ENCODE measurements around the gene SLC12A6. TPM values are rescaled to one million over a fixed set of nuclear protein-coding genes. Genes with fewer than 3 reads are reported as not detected.
"Not testable (repeated sequence)": the region's sequence is repeated elsewhere in the genome, so short reads cannot be mapped to it uniquely, and the experiment has no call there.

Gene SLC12A6
- total and polyA plus RNA-seq, 2 donors, result 6.6 to 22.2 TPM

DNA sequence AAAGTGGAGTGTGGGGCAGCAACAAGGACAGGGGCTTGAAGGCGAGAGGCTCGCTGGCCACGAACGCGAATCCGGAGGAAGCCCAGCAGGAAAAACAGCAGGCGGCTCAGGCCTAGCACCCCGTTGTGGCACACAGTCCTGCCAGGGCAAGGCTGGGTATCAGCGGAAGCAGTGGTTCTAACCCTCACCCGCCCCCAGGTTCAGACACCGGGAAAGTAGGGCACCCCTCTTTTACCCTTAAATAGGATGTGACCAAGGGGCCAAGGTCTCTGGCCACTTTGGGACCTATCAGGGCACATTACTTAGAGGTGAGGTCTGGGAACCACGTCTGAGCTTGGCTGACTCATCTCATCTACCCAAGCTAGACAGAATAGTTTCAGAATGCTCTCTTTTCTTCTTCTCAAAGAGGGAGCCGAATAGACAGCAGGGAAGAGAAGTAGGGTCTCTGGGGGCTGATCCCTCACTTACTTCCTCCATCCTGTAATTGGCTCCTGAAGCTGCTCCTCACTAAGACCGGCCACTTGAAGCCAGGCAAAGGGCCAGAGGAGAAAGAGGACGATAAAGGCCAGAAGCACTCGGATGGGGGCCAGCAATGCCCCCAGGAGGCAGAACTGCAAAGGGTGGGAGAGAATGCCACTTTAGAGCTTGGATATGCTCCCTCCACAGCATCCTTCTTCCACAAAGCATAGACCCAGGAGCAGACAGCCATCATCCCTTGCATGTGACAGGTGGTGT lies 27.7 kb upstream of the SLC12A6 start:
- Histone ChIP-seq H3K36me3 (ENCODE audit: insufficient read depth) (peaks cover 2% of the 10 kb centered on the region), H3K4me1 (ENCODE audit: insufficient read depth) (no peaks in the 10 kb centered on the region), H3K4me3 (ENCODE audit: low read depth, low read length) (no peak overlapping the region), H3K27ac (ENCODE audit: low read depth) (no peak overlapping the region)
- DNase-seq (ENCODE audit: extremely low spot score), result no peak
- 79% methylated on average over 16 of the region's 16 CpGs for WGBS

DNA sequence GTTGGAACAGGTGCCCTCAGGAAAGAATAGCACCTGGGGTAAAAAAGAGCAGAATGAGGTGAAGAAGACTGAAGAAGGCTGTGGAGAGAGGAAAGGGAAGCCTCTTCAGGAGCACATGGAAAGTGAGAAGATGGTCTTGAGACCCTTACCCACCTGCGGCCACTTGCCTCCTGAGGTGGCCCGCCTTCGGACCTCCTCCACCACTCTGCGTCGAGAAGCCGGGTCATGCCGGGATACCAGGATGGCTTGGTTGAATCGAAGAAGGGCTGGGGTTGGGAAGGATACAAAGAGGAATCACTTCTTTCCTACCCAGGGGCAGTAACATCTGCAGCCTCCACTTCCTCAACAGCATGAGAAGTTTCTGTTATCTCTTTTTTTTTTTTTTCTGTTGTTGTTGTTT lies 26.5 kb upstream of the SLC12A6 start:
- Histone ChIP-seq H3K36me3 (ENCODE audit: insufficient read depth) (peaks cover 2% of the 10 kb centered on the region), H3K4me1 (ENCODE audit: insufficient read depth) (no peaks in the 10 kb centered on the region), H3K27ac (ENCODE audit: low read depth) (no peak overlapping the region), H3K4me3 (ENCODE audit: low read depth, low read length) (no peak overlapping the region)
- DNase-seq (ENCODE audit: extremely low spot score), result no peak
- WGBS, result 98% methylated on average over 8 of the region's 8 CpGs

DNA sequence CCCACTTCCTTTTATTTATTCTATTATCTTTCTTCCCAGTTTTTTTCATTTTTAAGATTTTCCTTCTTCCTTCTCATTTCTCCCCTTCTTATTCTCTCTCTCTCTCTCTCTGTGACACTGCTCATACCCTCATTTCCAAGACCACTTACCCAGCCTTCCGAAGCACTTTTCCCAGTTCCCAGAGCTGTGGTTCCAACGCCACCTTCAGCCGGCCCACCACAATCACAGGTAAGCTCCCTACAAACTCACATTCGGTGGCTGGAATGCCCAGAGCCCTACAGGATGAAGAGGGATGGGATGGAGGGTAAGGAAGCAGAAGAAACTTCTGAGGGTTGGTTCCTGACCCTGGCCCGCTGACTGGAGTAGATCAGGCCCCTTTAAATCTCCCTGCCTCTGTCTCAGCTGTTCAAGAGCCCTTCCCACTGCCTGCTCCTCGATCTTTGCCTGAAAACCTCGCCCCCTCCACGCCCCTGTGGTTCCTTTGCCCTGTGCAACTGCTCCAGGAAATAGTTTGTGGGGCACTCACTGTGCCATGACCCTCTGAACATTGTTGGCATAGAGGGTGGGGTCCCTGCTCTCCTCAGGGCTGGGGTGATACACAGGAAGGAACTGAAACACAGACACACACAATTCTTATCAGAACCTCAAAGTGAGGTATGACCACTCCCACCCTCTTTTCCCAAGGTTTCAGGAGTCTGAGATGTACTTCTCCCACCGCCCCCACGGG lies 24.6 kb upstream of the SLC12A6 start:
- H3K4me1 ChIP-seq (ENCODE audit: insufficient read depth), result no peaks in the 10 kb centered on the region
- WGBS, result 83% methylated on average over 10 of the region's 10 CpGs
- H3K4me3 ChIP-seq (ENCODE audit: low read depth, low read length), result no peak overlapping the region
- H3K27ac ChIP-seq (ENCODE audit: low read depth), result peak overlapping the region; percentile 15
- H3K36me3 ChIP-seq (ENCODE audit: insufficient read depth), result peaks cover 2% of the 10 kb centered on the region
- DNase-seq (ENCODE audit: extremely low spot score), result no peak

DNA sequence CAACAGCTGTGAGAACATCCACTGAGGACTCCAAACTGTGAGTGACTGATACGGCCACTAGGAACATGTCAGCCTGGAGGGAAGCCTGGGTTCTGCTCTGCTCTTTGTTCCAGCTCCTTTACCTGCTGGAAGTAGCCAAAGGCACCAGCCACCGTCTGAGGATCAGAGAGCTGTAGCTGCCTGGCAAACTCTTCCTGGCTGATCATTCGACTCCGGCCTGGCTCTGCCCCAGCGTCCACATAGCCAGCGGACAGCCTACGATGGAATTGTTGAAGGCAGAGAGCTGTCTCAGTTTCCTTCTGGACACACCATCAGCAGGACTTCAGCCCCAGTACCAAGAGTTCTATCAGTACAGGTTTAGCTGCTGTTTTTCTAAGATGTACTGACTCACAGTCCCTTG lies 23.7 kb upstream of the SLC12A6 start:
- WGBS, result 90% methylated on average over 7 of the region's 7 CpGs
- H3K36me3 ChIP-seq (ENCODE audit: insufficient read depth), result peaks cover 7% of the 10 kb centered on the region
- DNase-seq (ENCODE audit: extremely low spot score), result no peak

DNA sequence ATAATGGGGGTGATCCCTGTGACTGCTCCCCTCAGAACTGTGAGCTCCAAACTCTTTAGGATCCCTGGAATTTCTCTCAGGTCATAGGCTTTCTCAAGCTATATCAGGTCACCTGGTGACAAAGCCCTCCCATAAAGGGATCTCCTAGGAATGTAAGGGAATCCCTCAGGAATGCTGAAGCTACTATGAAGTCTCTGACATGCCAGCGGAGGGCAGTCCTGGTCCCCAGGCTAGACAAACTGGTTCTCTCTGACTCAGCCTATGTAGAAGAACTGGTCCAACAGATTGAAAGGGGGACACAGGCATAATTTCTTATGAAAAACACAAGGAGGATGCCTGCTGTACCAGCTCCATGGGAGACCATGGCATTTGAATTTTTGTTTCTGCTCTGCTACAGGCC lies 22.7 kb upstream of the SLC12A6 start:
- H3K27ac ChIP-seq (ENCODE audit: low read depth), result no peak overlapping the region
- 85% methylated on average over 1 of the region's 1 CpG for WGBS
- H3K4me3 ChIP-seq (ENCODE audit: low read depth, low read length), result no peak overlapping the region
- DNase-seq (ENCODE audit: extremely low spot score), result peak; percentile 72
- H3K4me1 ChIP-seq (ENCODE audit: insufficient read depth), result no peaks in the 10 kb centered on the region
- peaks cover 7% of the 10 kb centered on the region for H3K36me3 ChIP-seq (ENCODE audit: insufficient read depth)

More for the DNA sequence above, 23.7 kb upstream of the SLC12A6 start:
- Histone ChIP-seq H3K4me1 (ENCODE audit: insufficient read depth) (no peaks in the 10 kb centered on the region), H3K4me3 (ENCODE audit: low read depth, low read length) (no peak overlapping the region), H3K27ac (ENCODE audit: low read depth) (no peak overlapping the region)

DNA sequence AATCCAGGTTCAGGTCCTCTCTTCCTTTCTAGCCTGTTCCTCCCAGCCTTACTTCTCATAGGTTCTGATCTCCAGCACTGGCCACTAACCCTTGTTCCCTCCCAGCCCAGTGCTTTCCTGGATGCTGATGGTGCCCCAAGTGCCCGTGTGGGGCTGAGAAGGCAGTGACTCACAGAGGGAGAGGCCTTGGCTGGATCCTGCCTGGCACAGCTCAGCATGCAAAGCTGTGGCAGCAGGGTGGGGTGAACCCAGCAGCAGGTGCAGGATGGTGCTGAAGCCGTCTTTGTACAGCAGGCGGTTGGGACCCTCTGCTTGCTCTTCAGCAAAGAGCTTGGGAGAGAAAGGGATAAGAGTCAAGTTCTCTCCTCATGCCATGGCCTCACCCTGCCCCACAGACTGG lies 21.8 kb upstream of the SLC12A6 start:
- WGBS, result 83% methylated on average over 3 of the region's 3 CpGs
- no peak for DNase-seq (ENCODE audit: extremely low spot score)
- Histone ChIP-seq H3K4me3 (ENCODE audit: low read depth, low read length) (no peak overlapping the region), H3K36me3 (ENCODE audit: insufficient read depth) (peaks cover 7% of the 10 kb centered on the region), H3K4me1 (ENCODE audit: insufficient read depth) (no peaks in the 10 kb centered on the region), H3K27ac (ENCODE audit: low read depth) (no peak overlapping the region)

DNA sequence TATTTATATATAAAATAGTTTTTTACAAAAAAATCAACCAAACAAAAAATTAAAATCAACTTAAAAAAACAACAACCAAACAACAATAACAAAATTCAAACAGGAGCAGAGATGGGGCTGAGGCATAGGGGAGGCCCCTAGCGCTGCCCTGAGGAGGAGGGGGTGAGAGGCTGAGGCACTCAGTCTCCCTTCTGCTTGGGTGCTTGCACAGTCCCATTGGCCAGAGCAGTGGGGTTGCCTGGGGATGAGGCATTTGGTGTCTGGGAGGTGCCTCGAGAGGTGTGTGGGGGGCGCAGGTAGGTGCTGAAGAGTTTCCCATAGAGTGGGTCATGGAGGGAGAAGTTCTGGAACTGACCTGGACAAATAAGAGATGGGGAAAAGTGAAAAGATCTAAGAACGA lies 21.4 kb upstream of the SLC12A6 start:
- WGBS, result 96% methylated on average over 4 of the region's 4 CpGs
- no peak for DNase-seq (ENCODE audit: extremely low spot score)
- H3K36me3 ChIP-seq (ENCODE audit: insufficient read depth), result peaks cover 7% of the 10 kb centered on the region
- H3K4me3 ChIP-seq (ENCODE audit: low read depth, low read length), result no peak overlapping the region
- H3K4me1 ChIP-seq (ENCODE audit: insufficient read depth), result no peaks in the 10 kb centered on the region
- no peak overlapping the region for H3K27ac ChIP-seq (ENCODE audit: low read depth)

DNA sequence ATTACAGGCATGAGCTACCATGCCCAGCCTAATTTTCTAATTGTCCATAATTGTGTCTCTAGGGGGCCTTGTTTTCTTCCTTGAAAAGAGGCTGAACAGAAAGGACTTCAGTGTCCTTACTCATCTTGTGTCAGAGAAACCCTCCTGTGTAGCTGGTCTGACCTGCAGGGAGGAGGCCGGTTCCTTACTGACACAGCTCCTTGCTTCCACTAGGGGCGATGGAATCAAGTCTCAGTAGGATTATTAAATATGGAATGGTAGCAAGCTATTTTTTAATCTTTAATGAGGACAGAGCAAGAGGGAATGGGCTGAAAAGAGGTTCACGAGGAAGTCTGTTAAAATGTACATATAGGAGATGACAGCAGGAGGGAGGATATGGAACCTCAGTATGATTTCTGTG lies 20.8 kb upstream of the SLC12A6 start:
- Histone ChIP-seq H3K4me3 (ENCODE audit: low read depth, low read length) (no peak overlapping the region), H3K27ac (ENCODE audit: low read depth) (no peak overlapping the region), H3K4me1 (ENCODE audit: insufficient read depth) (no peaks in the 10 kb centered on the region), H3K36me3 (ENCODE audit: insufficient read depth) (peaks cover 7% of the 10 kb centered on the region)
- DNase-seq (ENCODE audit: extremely low spot score), result no peak
- WGBS, result 74% methylated on average over 3 of the region's 3 CpGs

DNA sequence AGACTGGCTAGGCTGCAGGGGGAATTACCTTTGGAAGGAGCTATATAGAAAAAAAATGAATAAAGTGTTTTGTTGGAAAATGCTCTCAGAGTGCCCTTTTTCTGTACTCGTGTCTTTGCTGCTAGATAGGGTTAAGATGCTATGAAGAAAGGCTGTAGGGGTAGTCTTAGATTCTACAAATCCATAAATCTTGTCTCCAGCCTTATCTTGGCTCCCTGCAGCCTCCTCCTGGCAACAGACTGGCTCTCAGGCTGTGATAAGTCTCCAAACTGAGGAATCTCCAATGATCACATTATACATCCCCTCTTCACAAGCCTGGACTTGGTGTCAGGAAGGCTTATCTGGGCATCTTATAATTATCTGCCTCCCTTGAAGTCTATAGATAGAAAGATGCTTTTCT lies 20.1 kb upstream of the SLC12A6 start:
- Histone ChIP-seq H3K27ac (ENCODE audit: low read depth) (no peak overlapping the region), H3K4me1 (ENCODE audit: insufficient read depth) (no peaks in the 10 kb centered on the region), H3K36me3 (ENCODE audit: insufficient read depth) (peaks cover 7% of the 10 kb centered on the region), H3K4me3 (ENCODE audit: low read depth, low read length) (no peak overlapping the region)
- 85% methylated on average over 1 of the region's 1 CpG for WGBS
- DNase-seq (ENCODE audit: extremely low spot score), result no peak

DNA sequence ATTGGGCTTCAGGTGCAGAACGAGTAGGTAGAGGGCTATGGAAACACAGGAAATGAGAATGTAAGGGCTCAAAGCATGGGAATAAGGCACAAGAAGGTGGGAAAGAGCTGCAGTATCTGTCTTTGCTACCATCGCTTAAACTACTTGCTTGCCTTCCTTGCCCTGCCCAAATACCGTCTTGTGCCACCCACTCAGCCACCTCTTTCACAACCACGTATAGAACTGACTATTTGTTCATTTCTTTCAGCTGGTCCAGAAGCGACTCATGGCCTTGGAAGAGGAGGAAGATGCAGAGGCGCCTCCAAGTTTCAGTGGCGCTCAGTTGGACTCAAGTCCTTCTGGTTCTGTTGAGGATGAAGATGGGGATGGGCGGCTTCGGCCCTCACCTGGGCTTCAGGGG lies 17.7 kb upstream of the SLC12A6 start:
- no peak for DNase-seq (ENCODE audit: extremely low spot score)
- Histone ChIP-seq H3K27ac (ENCODE audit: low read depth) (no peak overlapping the region), H3K36me3 (ENCODE audit: insufficient read depth) (peaks cover 5% of the 10 kb centered on the region), H3K4me1 (ENCODE audit: insufficient read depth) (no peaks in the 10 kb centered on the region), H3K4me3 (ENCODE audit: low read depth, low read length) (no peak overlapping the region)
- 90% methylated on average over 9 of the region's 9 CpGs for WGBS

DNA sequence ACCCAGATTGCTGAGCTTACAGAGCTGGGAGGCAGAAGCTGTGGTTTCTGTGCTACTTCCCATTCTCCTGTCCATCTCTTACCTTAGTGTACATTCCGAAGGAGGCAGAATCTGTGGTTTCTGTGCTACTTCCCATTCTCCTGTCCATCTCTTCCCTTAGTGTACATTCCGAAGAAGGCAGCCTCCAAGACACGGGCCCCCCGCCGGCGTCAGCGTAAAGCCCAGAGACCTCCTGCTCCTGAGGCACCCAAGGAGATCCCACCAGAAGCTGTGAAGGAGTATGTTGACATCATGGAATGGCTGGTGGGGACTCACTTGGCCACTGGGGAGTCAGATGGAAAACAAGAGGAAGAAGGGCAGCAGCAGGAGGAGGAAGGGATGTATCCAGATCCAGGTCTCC lies 16.7 kb upstream of the SLC12A6 start:
- no peak for DNase-seq (ENCODE audit: extremely low spot score)
- Histone ChIP-seq H3K36me3 (ENCODE audit: insufficient read depth) (peaks cover 5% of the 10 kb centered on the region), H3K4me1 (ENCODE audit: insufficient read depth) (no peaks in the 10 kb centered on the region), H3K27ac (ENCODE audit: low read depth) (no peak overlapping the region), H3K4me3 (ENCODE audit: low read depth, low read length) (no peak overlapping the region)
- WGBS, result 95% methylated on average over 7 of the region's 7 CpGs

DNA sequence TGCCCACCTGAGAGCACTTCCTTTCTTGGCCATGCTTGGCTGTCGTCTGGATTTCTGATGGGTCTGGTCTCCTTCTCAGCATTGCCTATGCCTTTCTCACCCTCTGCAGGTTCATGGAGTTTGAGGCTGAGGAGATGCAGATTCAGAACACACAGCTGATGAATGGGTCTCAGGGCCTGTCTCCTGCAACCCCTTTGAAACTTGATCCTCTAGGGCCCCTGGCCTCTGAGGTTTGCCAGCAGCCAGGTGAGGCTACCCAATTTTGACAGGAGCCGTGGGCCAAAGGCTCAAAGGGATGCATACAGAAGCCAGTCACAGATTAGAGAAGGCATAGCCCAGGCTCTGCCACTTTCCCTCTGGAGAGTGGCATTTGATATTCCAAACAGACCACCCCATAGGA lies 16.0 kb upstream of the SLC12A6 start:
- H3K4me3 ChIP-seq (ENCODE audit: low read depth, low read length), result no peak overlapping the region
- no peak overlapping the region for H3K27ac ChIP-seq (ENCODE audit: low read depth)
- no peaks in the 10 kb centered on the region for H3K4me1 ChIP-seq (ENCODE audit: insufficient read depth)

DNA sequence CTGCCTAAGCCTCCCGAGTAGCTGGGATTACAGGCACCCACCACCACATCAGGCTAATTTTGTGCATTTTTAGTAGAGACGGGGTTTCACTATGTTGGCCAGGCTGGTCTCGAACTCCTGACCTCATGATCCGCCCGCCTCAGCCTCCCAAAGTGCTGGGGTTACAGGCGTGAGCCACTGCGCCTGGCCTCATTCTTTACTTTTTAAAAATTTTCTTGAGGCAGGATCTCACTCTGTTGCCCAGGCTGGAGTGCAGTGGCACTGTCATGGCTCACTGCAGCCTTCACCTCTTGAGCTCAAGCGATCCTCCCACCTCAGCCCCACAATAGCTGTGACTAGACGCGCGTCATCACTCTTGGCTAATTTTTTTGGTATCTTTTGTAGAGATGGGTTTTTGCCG lies 15.4 kb upstream of the SLC12A6 start:
- not testable (repeated sequence) for H3K4me1 ChIP-seq (ENCODE audit: insufficient read depth); H3K4me3 ChIP-seq (ENCODE audit: low read depth, low read length); H3K27ac ChIP-seq (ENCODE audit: low read depth); DNase-seq (ENCODE audit: extremely low spot score); H3K36me3 ChIP-seq (ENCODE audit: insufficient read depth)
- 95% methylated on average over 12 of the region's 12 CpGs for WGBS

More for the DNA sequence above, 16.0 kb upstream of the SLC12A6 start:
- peaks cover 5% of the 10 kb centered on the region for H3K36me3 ChIP-seq (ENCODE audit: insufficient read depth)
- DNase-seq (ENCODE audit: extremely low spot score), result no peak
- 58% methylated on average over 2 of the region's 2 CpGs for WGBS

DNA sequence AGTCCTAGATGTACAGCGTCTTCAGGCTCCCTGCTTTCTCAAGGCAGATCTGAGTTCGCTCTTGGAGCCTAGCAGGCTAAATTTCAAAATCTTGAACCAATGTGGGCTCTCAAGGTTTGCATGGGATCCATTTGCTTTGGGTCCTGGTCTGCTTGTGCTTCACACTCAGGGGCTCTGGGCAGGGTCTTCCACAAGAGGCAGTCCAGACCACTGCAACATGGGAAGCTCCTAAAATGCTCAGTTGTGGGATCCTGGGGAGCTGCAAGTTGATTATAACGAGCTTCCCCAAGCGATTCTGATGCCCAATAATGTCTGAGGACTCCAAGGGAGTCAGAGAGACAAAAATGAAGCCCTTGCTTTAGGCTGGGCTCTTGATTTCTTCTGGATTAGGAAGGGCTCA lies 12.2 kb upstream of the SLC12A6 start:
- Histone ChIP-seq H3K4me1 (ENCODE audit: insufficient read depth) (no peaks in the 10 kb centered on the region), H3K4me3 (ENCODE audit: low read depth, low read length) (no peak overlapping the region), H3K36me3 (ENCODE audit: insufficient read depth) (no peaks in the 10 kb centered on the region), H3K27ac (ENCODE audit: low read depth) (no peak overlapping the region)
- WGBS, result 81% methylated on average over 4 of the region's 4 CpGs
- no peak for DNase-seq (ENCODE audit: extremely low spot score)
